Globus pallidus (tissue), 1 donor: ENCODE measurements around the gene TRAF3.
"Not testable (repeated sequence)": the region's sequence is repeated elsewhere in the genome, so short reads cannot be mapped to it uniquely, and the experiment has no call there.

Experiments
- DNase-seq: peaks from one replicate; pipeline ENCODE4 v3.0.0-alpha.2; 2015; ENCODE audit warnings: low spot score

The TRAF3 gene

DNA sequence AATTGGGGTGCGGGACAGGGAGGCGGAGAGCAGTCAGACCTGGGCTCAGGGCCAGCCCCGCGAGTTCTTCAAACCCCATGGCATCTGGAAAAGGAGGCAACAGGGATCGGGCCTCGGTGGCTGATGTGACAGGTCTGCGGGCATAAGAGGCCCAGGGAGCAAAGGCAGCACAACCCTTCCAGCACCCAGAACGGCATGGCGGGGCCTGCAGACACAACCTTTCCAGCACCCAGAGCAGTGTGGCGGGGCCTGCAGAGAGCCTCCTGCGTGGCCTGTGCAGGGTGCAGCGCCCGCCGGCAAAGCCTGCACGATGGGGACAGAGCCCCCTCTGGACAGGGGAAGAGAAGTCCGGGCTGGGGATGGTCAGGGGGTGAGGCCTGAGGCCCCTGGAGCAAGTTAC lies 26.2 kb upstream of the TRAF3 start:
- no peak for DNase-seq

DNA sequence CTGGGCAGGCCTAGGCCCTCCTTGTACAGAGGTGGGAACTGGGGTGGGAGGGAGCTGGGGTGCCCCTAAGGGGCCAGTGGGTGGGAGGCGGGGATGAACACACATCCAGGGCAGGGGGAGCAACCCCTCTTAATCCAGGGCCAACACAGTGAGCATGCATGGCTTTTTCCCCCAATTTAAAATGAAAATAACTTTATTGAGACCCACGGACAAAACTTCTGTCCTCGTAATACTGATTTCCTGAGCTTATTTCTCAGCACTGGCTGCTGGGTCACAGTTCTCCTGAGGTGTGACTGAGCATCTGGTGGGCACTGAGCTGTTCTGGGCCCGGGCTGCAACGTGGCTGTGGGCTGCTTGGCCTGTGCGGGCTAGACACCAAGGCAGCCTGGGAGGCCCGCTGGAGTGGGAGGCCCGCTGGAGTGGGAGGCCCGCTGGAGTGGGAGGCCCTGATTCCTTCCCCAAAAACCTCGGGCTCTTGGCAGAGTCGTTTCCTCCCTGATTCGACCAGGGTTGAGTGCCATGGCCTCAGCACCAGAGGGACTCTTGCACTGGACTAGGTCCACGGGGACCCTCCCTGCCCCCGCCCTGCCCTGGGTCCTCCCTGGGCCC lies 24.9 kb upstream of the TRAF3 start:
- no peak for DNase-seq

DNA sequence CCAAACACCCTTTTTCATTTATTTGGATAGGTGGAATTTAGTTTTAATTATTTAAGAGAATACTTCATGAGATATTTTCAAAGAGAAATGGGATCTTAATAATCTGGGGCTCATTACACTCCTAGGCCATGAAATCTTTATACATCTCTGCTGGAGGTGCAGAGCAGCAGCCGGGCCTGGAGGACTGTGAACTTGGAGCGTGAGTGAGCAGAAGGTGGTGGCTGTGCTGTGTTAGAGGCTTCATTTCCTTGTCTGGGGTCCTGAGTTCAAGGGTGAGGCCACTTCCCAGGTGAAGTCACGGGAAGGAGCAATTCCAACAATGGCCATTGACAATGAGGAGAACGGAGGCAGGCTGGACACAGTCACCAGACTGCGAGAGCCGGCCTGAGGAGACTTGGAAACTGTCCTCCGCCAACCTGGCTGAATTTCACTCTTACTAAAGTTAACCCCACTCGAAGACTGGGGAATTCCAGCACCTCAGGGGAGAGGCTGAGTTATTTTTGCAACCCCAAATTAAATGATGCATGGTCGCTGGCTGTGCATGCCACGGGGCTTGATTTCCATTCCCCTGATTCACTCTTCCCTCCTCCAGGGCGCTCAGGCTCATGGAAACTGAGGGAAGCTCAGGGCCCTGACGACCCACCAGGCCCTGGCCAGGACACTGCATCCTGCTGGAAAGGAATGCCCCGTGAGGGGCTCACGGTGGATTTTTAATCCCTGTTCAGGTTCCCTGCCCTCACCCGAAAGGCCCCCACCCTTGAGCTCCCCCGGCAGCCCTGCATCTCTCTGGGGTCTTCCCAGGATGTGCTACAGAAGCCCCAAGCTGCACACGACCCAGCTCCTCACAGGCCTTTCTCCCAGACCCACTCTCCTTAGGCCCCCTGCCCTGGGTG lies 22.6 kb upstream of the TRAF3 start:
- no peak for DNase-seq

DNA sequence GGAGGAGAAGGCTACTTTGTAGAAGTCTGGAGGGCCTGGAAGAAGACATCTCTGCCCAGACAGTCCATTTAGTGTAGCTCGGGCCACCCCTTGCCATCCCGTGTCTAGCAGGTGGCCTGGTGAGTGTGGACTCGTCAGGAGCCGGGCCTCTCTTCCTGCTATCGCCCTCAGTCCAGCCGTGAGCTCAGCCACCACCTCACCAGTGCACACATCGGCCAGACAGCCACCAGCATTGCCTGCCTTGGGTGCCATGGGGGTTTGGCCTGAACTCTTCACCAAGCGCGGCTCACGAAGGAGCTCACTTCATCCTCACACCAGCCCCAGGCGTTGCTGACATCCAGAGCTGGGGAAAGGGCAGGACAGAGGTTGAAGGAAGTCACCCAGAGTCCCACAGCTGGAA lies 19.6 kb upstream of the TRAF3 start:
- no peak for DNase-seq

DNA sequence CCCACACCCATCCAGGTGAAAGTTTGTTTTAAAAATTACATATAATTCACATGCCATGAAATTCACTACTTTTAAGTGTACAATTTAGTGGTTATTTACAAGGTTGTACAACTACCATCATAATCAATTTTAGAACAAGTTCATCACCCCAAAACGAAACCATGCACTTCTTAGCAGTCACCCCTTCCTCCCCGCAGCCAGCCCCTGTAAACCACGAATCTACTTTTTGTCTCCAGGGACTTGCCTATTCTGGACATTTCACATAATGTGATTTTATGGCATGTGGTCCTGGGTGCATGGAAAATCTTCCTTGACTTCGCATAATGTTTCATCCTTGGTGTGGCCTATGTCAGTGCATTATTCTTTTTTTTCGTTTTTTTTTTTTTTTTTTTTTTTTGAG lies 19.2 kb upstream of the TRAF3 start:
- no peak for DNase-seq

DNA sequence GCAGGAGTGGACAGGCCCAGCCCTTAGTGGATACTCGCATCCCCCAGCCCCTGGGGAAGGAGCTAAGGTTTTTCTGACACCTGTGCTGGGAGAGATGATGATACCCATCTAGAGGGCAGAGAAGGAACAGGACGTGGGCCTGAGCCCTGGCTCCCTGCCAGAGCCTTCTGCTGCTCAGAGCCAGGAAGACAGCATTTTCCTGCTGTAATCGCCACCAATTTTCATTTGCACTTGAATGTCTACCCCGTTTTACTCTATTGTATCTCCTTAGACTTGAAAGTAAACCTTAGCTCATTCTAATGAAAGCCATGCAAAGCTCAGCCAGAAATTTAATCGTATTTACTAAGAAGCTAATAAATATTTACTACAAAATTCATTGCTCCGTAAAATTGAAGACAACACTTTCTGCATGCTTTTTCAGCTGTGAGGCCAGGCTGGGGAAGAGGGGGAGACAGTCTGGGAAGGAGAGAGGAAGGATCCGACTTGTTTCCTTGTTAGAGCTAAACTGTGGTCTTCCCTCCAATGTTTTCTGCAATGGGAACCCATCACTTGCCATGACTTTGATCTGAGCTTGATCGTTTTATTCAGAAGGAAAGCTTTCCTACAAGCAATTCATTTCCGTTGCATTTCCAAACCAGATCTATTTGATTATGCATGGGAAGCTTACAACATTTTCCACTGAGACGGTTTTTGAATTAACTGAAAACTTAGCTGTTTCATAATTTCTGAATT lies 17.6 kb upstream of the TRAF3 start:
- no peak for DNase-seq

DNA sequence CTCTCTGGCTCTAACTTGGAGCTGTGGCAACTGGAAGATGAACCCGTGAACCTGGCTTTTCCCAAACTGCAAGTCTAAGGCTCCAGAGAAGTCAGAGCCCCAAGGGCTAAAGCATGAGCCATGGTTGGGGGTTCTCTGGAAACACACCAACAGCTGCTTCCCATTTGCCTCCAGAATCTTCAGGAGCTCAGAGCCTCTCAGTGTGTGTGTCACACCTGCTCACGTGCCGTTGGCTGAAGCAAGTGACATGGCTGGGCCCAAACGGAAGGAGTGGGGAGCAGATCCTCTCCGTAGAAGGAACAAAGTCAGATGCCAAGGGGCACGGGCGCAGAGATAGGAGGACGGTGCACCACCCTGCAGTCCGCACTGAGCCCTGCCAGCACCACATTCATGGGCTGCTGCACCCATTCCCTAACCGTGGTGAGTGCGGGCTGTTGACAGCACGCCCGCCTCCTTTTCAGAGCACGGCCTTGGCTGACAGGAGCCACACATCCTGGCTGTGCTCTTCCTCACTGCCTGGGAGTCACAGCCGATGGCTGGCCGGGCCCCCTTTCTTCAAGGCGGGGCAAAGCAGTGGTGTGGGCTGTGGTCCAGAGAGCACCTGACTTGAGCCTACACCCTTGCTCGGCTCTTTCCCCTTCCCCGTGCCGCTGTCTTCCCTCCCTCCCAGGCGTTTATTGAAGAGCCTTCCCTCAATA lies 16.6 kb upstream of the TRAF3 start:
- DNase-seq = no peak

DNA sequence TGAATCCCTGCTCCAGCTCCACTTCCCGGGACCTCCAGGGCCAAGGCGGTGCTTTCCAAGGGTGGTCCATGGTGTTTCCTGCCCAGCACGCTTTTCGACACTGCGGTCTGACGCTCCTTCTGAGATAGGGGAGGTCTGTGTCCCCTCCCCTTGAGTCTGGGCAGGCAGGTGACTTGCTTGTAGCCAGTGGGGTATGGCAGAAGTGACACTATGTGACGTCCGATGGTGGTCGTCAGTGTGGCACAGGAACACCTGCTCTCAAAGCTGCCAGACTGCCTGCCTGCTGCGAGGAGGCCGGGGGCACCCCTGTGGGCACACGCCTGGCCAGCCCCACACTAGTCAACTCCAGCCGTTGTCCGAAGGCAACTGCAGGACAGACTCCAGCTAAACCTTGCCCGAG lies 16.0 kb upstream of the TRAF3 start:
- no peak for DNase-seq

DNA sequence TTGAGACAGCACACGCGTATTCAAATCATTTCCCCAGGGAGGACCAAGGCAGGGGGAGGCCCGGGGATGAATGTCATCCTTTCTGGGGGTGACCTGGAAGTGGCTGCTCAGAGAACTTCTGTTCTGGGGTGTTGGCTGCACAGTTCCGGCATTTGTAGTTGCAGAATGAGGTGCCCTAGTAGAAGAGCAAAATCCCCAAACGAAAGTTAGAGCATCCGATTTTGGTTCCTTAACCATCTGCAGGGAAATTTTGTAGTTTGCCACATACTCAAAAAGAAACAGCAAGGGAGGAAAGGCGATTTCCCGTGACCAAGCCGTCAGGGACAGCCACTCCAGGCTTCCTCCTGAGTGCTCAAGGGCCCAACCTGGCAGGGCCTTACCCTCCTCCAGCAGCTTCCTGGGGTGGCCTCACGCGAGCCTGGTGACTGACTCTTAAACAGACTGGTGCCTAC lies 13.0 kb upstream of the TRAF3 start:
- no peak for DNase-seq

DNA sequence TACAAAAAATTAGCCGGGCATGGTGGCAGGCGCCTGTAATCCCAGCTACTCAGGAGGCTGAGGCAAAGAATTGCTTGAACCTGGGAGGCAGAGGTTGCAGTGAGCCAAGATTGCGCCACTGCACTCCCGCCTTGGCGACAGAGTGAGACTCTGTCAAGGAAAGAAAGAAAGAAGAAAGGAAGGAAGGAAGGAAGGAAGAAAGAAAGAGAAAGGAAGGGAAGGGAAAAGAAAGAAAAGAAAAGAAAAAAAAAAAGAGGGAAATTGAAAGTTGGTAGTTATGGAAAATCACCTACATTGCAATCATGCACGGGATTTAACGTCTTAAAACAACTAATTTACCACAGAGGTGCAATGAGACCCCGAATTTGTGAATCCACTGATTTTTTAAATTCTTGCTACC lies 11.5 kb upstream of the TRAF3 start:
- DNase-seq = not testable (repeated sequence)

DNA sequence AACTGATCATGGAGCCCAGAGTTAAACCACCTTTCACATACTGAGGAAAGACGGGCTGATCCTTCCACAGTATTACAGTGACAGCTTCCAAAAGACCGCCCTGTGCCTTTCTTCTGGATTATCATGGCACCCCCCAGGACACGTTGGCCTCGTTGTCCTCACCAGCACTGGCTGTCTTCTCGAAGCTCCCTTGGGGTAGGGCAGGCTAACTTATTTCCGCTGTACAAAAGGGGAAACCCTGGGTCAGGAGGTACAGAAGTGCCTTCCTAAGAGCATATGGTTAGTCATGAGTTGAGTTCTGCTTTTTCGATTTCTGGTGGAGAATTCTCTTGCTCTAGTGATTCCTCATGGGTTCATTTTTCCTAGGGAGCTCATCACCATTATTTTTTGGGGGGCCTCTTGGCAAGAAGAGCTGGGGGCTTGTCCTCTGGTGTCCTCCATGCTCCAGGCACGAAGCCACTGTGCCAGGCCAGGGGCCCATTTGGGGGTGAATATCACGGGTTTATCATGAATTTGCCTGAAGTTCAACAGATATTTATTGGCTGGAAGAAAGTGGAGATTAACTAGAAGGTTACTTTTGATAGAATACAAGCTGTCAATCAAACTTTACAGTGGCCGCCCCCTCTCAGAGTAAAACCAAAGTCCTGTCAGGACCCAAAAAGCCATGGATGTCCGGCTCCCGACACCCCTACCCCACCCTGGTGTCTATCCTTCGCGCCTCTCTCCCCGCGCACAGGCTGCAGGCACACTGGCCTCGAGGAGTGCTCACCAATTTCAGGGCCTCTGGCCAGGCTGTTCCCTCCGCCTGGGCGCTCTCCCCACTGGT lies 8.8 kb upstream of the TRAF3 start:
- DNase-seq = peak; percentile 42

DNA sequence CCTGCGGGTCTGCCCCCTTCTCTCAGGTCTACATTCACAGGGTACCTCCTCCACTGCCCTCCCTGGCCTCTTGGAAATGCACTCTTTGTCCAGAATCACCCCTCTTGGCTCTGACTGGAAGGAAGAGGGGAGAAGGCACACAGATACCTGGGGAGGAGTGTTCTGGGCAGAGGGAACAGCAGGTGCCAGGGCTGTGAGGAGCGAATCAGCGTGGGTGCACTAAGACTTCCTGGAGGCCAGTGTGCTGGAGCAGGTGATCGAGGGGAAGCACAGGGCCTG lies 8.3 kb upstream of the TRAF3 start:
- no peak for DNase-seq

DNA sequence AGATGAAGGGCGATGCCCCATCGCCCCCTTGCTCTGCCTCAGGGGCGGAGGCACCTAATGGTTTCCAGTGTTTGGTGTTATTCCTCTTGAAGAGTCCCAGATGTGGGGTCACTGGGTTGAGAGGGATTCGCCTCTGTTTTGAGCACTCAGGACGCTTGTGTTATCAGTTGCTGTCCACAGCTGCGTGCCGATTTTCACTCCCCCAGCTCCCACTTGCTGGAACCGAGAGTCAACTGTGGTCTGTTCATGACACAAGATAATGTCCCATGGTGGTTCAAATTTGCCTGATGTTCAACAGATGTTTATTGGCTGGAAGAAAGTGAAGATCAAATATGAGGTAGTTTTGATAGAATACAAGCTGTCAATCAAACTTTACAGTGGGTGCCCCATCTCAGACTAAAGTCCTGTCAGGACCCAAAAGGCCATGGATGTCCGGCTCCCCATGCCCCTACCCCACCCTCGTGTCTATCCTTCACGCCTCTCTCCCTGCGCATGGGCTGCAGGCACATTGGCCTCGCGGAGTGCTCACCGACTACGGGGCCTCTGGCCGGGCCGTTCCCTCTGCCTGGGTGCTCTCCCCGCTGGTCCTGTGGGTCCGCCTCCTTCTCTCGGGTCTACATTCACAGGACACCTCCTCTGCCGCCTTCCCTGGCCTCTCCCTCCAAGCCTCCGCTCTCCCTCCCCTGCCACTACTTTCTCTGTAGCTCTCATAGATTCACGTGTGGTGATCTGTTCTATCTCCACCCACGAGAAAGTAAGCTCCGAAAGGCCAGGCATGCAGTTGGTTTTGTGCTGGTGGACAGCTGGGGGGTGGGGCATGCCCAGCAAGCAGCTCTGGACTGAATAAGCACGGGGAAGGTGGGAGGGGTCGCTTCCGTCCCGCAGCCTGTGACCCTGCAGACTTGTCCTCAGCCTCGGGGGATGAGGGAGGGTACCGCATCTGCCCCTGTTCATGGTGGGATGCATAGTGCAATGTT lies 6.8 kb upstream of the TRAF3 start:
- DNase-seq = no peak

DNA sequence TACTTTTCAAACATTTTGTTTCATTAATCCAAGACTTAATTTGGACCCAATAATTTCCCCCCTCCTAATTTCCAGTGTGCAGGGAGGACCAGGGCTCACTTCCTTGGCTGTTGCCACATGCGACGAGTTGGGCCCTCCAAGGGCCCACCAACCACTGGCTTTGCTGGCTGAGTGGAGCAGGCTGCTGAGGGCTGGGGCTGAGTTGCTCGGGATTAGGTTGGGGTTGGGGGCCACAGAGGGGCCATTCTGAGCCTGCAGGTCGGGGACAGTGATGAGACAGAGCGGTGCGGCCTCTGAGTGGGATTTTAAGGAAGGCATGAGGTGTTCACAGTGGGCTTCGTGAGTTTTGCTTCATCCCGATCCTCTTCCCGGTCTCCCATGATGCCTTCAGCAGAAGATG lies 6.1 kb upstream of the TRAF3 start:
- DNase-seq = no peak

DNA sequence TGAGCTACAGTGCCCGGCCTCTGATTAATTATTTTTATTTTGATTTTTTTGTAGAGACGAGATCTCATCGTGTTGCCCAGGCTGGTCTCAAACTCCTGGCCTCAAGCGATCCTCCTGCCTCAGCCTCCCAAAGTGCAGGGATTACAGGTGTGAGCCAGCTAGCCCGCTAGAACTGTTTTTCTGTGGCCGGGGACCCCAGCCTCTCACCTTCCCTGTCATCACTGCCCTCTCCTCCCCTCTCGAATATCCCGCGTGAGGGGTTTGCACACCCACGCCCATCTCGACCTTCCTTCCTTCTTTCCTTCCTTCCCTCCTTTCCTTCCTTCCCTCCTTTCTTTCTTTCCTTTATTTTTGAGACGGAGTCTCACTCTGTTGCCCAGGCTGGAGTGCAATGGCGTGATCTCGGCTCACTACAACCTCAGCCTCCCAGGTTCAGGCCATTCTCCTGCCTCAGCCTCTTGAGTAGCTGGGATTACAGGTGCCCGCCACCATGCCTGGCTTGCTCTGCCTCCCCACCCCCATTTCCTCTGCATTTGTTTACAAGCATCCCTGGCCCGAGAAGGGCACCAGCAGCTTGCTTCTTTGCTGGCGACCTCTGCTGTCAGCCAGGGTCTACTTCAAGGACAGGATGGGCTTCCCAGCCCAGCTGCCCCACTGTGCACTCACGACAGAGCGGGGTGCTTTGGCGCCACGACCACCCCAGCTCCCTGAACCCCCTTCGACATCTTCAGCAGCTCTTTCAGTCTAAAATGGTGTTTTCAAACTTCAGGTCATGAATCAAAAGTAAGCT lies 4.3 kb upstream of the TRAF3 start:
- no peak for DNase-seq

DNA sequence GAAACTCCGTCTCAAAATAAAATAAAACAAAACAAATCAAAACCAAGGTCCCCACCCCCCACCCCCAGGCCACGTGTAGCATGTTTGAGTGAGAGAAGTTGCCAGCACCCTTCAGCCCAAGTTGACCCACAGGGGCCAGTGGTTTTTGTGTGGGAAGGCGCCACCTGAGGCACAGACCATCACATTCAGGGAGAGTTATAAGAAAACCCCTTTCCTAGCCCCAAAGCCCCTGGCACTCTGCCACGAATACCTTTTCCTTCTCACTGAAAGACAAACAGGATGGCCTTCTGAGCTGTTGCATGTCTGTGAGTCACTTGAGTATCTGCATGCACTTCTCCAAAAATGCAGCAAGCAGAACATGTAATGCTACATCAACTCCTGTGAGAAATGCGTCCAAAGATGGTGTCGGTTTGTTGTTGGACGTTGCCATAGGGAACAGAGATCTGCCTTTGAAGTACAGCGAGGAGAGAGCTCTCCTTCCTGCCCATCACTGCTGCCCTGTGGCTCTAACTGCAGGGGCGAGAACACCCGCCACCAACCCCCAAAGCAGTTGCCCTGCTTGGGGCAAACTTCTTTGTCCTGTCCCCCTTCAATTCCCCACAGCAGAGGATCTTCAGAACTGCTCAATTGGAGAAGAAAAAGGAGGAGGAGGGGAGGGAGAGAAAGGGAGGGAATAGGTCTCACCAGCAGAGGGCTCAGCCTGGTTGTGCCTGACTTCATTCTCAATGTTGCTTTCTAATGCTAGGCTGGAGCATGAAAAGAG lies 2.7 kb upstream of the TRAF3 start:
- peak; percentile 80 for DNase-seq

DNA sequence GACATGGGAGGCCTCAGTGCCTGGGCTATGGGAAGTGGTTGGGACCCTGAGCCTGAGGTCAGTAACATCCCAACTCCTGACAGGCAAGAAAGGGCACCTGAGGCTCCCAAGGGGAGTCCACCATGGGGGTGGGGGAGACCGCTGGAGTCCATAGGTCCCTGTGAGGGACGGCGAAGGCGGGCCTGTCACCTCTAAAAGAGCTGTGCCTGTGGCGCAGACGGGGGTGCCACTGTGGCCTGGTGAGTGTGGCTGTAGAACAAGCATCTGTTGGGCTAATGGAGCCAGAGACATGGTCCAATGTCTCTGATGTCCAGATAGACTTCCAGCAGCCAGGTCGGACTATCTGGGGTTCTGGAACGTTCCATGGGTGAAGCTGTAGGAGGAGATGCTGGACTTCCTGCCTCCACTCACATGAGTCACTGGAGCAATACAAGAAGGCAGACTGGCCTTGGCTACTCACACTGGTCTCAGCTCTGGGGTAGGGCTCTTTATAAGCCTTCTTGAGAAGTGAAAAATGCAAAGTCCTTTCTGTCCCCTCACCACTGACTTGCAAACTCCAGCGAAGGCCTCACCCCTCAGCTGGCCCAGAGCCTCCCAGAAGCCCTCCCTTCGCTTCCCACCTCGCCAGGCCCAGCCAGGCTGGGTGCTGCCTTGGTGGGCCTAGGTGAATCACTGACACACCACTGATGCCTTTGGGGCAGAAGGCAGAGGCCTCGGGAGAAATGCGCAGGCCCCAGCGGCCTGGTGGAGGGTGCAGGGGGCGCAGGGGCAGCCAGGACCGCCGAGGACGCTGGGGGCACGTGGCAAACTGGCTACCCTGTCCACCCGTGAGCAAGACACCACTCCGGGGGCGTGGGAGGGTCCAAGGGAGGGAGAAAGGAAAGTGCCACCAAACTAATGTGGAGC lies 1.1 kb upstream of the TRAF3 start:
- peak; percentile 31 for DNase-seq
